NCI-H1436 (cell line): Measurements from ENCODE around the gene FKBP11.

Source experiments
- DNase-seq: peaks from one replicate; lab custom pipeline; 2025; lab: John Stamatoyannopoulos, UW

FKBP11 gene

DNA sequence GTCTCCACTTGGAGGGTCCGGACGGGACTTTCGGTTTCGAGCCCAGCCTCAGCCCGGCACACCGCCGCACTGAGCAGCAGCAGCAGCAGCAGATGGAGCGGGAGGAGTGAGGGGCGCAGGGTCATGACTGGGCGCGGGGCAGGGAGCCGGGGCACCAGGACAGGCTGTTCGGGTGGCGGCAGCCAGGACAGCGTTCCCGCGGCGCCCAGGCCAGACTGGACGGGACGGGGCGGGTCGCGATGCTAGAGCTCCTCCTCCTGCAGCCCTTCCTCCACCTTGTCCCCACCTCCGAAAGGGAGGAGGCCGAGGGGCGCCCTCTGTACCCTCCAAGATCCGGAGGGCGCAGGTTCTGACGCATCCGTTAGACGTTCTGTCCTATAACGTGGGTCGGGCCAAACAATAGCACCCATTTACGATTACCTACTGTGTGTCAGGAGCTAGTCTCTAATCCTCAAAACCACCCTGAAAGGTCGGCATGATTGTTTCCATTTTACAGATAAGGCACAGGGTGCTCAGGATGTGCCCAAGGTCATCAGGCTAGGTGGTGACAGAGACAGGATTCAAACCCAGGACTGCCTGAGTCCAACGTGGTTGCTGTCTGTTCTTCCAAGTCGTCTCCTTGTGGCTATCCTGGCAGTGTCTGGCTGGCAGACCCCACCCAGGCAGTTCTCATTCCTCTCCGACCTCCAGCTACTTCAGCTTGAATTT is at the start of gene FKBP11:
TSS of gene FKBP11 (minus strand) at position 189 of the 708 bp plus-strand sequence. CDS start at position 125, 64 bp downstream.
- DNase-seq: no peak

DNA sequence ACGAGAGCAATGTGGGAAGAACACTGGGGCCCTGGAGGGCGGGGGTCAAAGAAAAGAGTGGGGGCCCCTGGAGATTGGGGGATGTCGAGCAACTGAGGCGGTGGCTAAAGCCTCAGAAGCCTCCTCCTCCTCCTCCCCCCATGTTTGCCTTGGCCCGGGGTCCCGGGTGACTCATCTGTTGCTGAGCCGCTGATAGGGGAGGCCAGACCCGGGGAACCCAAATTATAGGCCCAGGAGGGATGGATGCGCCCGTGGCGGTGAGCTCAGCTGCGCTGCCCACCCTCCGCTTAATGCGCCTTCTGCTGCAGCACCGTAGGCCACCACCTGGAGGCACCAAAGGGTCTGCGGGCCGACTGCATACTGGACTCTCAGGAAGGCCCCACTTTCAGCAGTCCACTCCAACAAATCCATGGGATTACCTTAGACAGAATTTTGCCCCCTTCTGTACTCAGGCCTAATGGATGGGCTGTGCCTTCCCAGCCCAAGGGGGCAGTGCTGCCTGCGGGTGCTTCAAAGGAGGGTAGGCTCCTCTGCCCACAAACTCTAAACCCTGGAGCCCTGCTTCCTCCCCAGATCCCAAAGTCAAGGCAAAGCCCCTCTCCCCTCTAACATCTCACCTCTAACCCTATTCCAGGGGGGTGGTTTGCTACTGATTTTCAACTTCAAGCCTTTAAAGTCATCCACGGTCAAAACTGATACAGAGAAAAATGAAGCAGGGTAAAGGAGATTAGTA is 48.8 kb upstream of the FKBP11 start:
- DNase-seq: no peak

- no peak for DNase-seq
Observed at GRCh38 chr12:48973531-48973930, 48.2 kb upstream of the FKBP11 start.

- DNase-seq: no peak
Observed at GRCh38 chr12:48972952-48973483, 47.7 kb upstream of the FKBP11 start.

DNA sequence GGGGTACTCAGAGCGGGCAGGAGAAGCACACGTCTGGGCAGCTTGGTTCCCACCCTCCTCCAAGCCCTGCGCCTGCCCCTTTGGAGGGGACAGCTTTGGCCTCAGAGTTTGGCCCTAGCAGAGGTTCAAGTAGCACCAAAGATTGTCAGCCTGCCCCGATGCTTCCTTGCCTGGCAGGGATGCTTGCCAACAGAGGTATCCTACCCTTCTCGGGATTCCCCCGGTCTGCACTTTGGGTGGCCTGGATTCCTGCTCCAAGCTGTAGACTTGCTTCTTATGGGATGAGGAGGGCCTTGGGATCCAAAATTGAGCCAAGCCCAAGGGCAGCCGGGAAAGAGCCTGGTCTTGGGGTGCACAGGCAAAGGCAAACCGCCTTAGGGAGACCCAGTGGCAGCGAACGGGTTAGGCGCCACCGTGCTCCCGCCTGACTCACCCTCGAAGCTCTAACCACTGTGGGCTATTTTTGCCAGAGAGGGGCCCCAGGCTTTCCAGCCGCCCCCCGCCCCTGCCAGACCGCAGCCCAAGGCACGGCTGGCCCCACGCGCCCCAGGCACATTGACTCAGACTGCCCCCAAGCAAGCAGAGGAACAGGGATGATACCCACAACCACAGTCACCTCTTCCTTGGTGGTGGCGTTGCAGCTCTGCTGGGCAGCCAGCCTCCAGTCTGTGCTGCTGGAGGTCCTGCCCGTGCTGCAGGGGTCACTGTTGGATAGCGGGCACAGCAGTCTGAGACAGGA is 47.1 kb upstream of the FKBP11 start:
- no peak for DNase-seq

DNA sequence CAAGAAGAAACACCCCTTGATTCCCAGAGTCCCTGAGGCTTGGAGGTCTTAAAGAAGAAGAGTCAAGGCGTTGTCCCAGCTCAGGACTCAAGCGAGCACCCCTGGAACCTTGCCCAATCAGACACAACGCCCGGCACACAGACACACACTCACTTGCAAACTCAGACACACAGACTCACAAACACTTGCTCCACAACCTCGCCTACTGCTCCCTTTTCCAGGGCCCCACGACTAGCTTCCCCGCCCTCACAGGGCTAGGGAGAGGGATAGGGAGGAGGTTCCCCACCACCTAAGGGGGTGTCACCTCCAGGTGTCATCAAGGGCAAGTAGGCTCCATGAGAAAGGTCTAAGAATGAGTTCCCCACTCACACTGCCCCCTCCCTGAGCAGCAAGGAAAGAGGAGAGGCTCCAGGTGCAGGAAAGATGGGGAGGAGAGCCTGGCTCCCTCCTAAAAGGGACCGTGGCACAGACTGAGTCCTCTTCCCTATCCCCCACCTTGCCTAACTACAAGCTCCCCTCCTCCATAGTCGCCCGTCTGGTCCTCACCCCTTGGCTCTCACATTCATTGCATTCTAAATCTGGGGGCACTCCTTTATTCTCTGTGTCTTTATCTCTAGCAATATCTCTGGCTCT is 45.5 kb upstream of the FKBP11 start:
- DNase-seq: no peak

DNA sequence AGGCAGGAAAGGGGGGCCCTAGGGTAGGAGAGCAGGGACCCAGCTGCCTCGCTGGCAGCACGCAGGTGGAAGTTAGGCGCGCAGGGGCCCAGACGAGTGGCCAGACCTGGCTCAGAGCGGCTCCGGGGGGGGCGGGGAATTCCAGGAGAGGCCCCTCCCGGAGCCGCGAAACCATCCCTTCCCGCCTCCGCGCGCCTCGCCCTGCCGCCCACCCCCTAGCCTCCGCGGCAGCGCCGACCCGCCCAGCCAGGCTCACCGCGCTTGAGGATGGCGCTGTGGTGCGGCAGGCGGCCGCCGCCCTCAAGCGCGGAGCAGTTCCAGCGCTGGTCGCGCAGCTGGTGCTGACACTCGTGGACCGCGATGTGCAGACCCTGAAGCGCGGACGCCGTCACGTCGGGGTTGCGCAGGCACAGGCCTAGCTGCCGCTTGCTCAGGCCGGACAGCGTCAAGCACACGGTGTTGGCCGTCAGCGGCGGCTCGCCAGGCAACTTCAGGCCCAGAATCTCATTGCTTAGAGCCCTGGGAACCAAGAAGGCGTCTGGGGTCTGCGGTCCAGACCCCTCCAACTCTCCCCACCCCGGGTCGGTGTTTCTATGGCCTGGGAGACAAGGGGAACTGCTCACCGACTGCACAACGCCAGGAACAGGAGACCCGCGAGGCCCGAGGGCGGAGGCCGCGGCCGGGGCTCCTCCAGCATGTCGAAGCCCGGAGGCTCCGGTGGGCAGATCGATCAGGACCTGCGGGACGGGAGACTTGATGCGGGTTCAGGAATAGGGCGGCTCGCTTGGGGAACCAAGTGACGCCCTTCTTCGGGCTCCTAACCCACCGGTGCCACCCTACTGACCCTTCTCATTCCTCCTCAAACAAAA is 44.8 kb upstream of the FKBP11 start:
- no peak for DNase-seq

DNA sequence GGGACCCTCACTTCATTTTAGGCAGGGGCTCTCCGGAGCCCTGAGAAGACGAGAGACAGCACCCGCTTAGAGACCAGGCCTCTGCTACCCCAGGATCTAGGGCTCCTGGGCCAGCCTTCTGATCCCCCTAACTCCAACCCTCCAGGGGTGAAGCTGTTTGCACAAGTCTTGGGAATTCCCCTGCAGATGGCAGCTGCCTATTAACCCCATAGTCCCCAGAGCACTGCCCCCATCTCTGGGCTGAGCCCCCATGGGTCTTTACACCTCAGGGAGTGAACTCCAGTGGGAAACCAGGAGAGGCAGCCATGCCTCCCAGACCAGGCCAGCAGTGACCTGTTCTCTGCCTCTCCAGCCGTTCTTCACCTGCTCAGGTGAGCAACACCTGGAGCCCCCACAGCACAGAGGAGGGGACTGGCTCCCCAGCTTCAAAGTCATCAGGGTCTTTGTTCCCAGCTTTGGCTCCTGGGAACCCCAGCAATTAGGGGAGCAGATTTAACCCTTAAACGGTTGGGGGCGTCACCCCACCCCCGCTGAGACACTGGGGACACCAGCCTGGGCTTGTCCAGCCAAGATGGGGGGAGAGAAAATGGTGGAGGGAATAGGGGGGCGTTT is 44.0 kb upstream of the FKBP11 start:
- DNase-seq: no peak

GRCh38 chr12:48968467-48968866 is 43.2 kb upstream of the FKBP11 start:
- no peak for DNase-seq

- no peak for DNase-seq
Observed at GRCh38 chr12:48967991-48968390, 42.7 kb upstream of the FKBP11 start.

- no peak for DNase-seq
Observed at GRCh38 chr12:48966177-48966895, 41.0 kb upstream of the FKBP11 start.

DNA sequence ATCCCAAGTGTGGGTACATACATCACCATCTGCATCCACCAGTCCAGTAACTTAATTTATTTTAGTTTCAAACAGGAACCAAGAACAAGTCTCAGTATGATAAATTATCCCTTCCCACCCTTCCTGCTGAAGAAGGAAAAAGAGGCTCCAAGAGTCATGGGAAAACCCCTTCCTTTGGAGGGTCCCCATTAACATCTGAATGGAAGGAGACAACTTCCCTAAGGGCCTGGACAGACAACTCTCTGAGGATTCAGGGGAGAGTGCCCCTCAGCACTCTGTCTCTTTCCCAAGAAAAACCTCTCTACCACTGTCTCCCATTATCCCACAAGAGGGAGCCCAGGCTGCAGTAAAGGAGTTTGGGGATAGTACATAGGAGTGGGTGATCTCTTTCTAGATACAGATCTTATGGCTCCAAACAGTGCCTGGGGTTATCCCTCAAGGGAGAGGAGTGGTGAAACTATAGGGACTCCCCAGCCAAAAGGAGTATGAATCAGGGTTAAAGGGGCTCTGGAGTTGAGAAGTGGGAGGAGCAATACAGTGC is 40.1 kb upstream of the FKBP11 start:
- DNase-seq: no peak

GRCh38 chr12:48961801-48962200 is 36.5 kb upstream of the FKBP11 start:
- no peak for DNase-seq

GRCh38 chr12:48961331-48961730 is 36.0 kb upstream of the FKBP11 start:
- DNase-seq: no peak

- DNase-seq: no peak
Observed at GRCh38 chr12:48960834-48961233, 35.5 kb upstream of the FKBP11 start.

DNA sequence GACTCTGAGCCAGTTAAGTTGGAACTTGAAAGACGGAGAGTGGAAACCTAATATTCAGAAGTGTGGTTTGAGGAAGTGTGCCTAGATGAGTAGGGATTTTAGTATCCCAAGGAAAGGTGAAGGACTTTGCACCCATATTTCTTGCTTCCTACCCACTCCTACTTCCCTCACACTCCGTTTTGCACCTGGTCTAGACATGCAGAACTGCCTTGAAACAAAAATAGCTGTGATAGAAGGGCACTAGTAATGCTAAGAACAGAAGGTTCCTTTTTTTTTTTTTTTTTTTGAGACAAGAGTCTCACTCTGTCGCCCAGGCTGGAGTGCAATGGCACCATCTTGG is 32.7 kb upstream of the FKBP11 start:
- DNase-seq: no peak

- DNase-seq: peak; percentile 95
Observed at GRCh38 chr12:48957141-48958048, 32.1 kb upstream of the FKBP11 start, which contains the start of gene ARF3. ARF3 (minus strand) TSS chr12:48957487; CDS start chr12:48941095, 16,392 bp downstream.

DNA sequence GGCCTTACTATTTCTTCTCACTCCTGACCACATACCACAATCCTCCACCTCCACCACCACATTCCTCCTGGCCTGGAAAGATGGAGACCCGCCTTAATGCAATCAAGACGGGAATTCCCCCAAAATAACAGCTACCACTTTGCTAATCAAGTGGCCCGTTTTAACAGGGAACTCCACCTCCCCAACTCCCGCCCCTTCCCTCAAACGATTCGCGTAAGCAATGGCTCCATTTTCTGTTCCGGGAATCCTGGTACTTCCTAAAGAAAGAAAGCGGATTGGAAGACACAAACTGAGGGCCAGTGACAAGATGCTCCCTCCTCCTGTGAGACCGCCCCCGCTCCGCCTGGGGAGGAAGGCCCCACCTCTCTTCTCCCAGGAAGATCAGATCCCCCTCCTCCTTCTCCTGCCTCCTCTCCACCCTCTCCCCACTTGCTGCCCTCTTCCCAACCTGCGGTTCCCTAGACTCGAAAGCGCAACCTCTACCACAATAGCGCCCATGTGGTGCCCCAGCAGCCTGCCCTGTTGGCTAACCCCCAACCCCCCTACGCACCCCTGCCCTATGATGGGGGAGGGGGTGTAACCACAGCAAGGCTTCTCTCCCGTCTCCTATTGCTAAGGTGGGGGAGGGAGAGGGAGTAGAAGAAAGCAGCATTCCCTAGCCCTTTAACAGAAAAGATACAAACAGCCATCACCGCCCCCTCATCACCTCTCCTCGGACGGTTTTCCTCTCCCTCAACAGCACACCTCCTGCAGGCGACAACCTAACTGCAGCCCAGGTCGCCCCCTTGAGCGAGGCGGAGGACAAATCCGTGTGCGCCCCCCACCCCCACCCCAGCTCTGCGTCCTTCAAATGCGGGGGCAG is 31.2 kb upstream of the FKBP11 start:
- DNase-seq: peak; percentile 56
